HCT116 (cell line): Measurements from ENCODE around the gene STIL. TPM values are rescaled to one million over a fixed set of nuclear protein-coding genes. Genes with fewer than 3 reads are reported as not detected.

Experiments used
- total RNA-seq: library from RNA; stranded (reverse); gene quantifications from one replicate; pipeline ENCODE4 v1.2.1, GENCODE V29; 2021; ENCODE audit not compliant: unreplicated experiment

The STIL gene
- total RNA-seq, 1 experiment from 2014 or later: 34.4 TPM

Other genes starting within 250 kb of the STIL start
- not detected for gene CYP4Z1, start 246.9 kb downstream of the STIL start, total RNA-seq
- gene CYP4A22, start 176.7 kb downstream of the STIL start, total RNA-seq: not detected
- gene PDZK1IP1, start 124.1 kb downstream of the STIL start, total RNA-seq: not detected
- gene TAL1, start 81.9 kb downstream of the STIL start, total RNA-seq: 0.05 TPM
- gene CMPK1, start 19.6 kb upstream of the STIL start, total RNA-seq: 78.4 TPM
- gene FOXE3, start 102.1 kb upstream of the STIL start, total RNA-seq: 0.20 TPM
- gene FOXD2, start 123.9 kb upstream of the STIL start, total RNA-seq: 1.9 TPM